ENCODE measurements around the gene PTOV1. TPM values are rescaled to one million over a fixed set of nuclear protein-coding genes. Genes with fewer than 3 reads are reported as not detected.

The PTOV1 gene
- total and polyA plus RNA-seq, 2 of the 13 experiments (the other 11 are each of a cell fraction or from before 2014, with no cell fraction given) = 63.5 to 68.5 TPM

GRCh38 chr19:49875857-49876421, 25.0 kb downstream of the PTOV1 start (continued):
- TF ChIP-seq ZNF318 (CRISPR knock-in tag; IDR thresholded peaks at IDR 0.05) (0 out of 2 replicates have a peak, but pooled peaks have one; percentile 30), NFE2L1 (CRISPR knock-in tag; IDR thresholded peaks at IDR 0.05; ENCODE audit: borderline replicate concordance) (no peak), TFDP2 (CRISPR knock-in tag; IDR thresholded peaks at IDR 0.05) (no peak), ZNF160 (CRISPR knock-in tag; IDR thresholded peaks at IDR 0.05) (no peak), KDM5B (CRISPR knock-in tag; IDR thresholded peaks at IDR 0.05; ENCODE audit: borderline replicate concordance) (0 out of 2 replicates have a peak, but pooled peaks have one; percentile 11), PATZ1 (CRISPR knock-in tag; IDR thresholded peaks at IDR 0.05) (peak; percentile 79), HDAC1 (CRISPR knock-in tag; IDR thresholded peaks at IDR 0.05) (no peak), NR2F6 (IDR thresholded peaks at IDR 0.05) (no peak), NR2F6 (CRISPR knock-in tag; IDR thresholded peaks at IDR 0.05) (no peak), ZNF562 (CRISPR knock-in tag; IDR thresholded peaks at IDR 0.05; ENCODE audit: borderline replicate concordance) (no peak), NFKBIZ (CRISPR knock-in tag; IDR thresholded peaks at IDR 0.05) (no peak), PCBP2 (optimal IDR thresholded peaks at IDR 0.05; ENCODE audit: low read depth, low read length, poor library complexity, severe bottlenecking) (no peak), ZFYVE20 (CRISPR knock-in tag; IDR thresholded peaks at IDR 0.05; ENCODE audit: borderline replicate concordance, low read depth) (no peak), TGIF2 (CRISPR knock-in tag; IDR thresholded peaks at IDR 0.05) (no peak), ZFP1 (CRISPR knock-in tag; IDR thresholded peaks at IDR 0.05) (no peak), POLR2G (IDR thresholded peaks at IDR 0.05; ENCODE audit: low read depth, low read length) (peak; percentile 56; the same call in 1 of the 2 replicates), NR1H2 (CRISPR knock-in tag; IDR thresholded peaks at IDR 0.05; ENCODE audit: borderline replicate concordance, low read depth) (0 out of 2 replicates have a peak, but pooled peaks have one; percentile 36), ZMYM3 (CRISPR knock-in tag; IDR thresholded peaks at IDR 0.05) (0 out of 2 replicates have a peak, but pooled peaks have one; percentile 12), ZNF232 (CRISPR knock-in tag; IDR thresholded peaks at IDR 0.05; ENCODE audit: borderline replicate concordance) (no peak)

Data from HepG2 (cell line).